Immature natural killer cell (primary cell): ENCODE data around the gene TRAF4. TPM values are rescaled to one million over a fixed set of nuclear protein-coding genes. Genes with fewer than 3 reads are reported as not detected.
"Not testable (repeated sequence)": the region's sequence is repeated elsewhere in the genome, so short reads cannot be mapped to it uniquely, and the experiment has no call there.

ENCODE experiments used
- DNase-seq, 3 donors: peaks; one replicate each; pipeline ENCODE4 v3.0.0; 2022; ENCODE audit warnings: mixed read lengths in 1 of 3
- H3K27ac Mint-ChIP-seq, 6 donors: one replicate each; pipeline ENCODE4 v1.8.0; 2020; ENCODE audit warnings: mixed read lengths in 6 of 6, mild to moderate bottlenecking in 5 of 6, inconsistent platforms in 4 of 6, moderate library complexity in 3 of 6
- H3K27me3 Mint-ChIP-seq, 3 donors: one replicate each; pipeline ENCODE4 v1.8.0; 2020 to 2021; ENCODE audit warnings: low read depth in 3 of 3, mild to moderate bottlenecking in 3 of 3, mixed read lengths in 3 of 3, moderate library complexity in 3 of 3, inconsistent platforms in 1 of 3
- H3K36me3 Mint-ChIP-seq, 3 donors: one replicate each; pipeline ENCODE4 v1.8.0; 2020; ENCODE audit warnings: mixed read lengths in 3 of 3, inconsistent platforms in 2 of 3, mild to moderate bottlenecking in 2 of 3
- H3K4me1 Mint-ChIP-seq, 2 donors: one replicate each; pipeline ENCODE4 v1.8.0; 2020; ENCODE audit warnings: inconsistent platforms in 2 of 2, mild to moderate bottlenecking in 2 of 2, mixed read lengths in 2 of 2, moderate library complexity in 1 of 2
- H3K4me3 Mint-ChIP-seq, 5 donors: one replicate each; pipeline ENCODE4 v1.8.0; 2020; ENCODE audit warnings: mild to moderate bottlenecking in 5 of 5, mixed read lengths in 5 of 5, inconsistent platforms in 3 of 5, moderate library complexity in 3 of 5
- H3K9me3 Mint-ChIP-seq, 6 donors: one replicate each; pipeline ENCODE4 v1.8.0; 2020; ENCODE audit warnings: mild to moderate bottlenecking in 6 of 6, mixed read lengths in 6 of 6, inconsistent platforms in 4 of 6, moderate library complexity in 3 of 6
- polyA plus RNA-seq, 3 donors: library from polyadenylated mRNA; unstranded; fragments of 300-500 nt; fragmentation: Illumina TruSeq; gene quantifications; one replicate each; pipeline ENCODE4 v1.2.3, GENCODE V29; 2021

Gene TRAF4
- polyA plus RNA-seq, 3 donors from 2014 or later: 2.5 to 5.1 (median 2.7) TPM

GRCh38 chr17:28728364-28729200 is 15.2 kb upstream of the TRAF4 start, which contains the start of gene NEK8:
Gene NEK8, plus strand, starts transcription at chr17:28728788. Its CDS starts 26 bp downstream, at chr17:28728814.
- H3K36me3 Mint-ChIP-seq: peaks cover 4 to 14% (median 8%) of the 10 kb centered on the region in 3 donors
- H3K4me1 Mint-ChIP-seq: peaks cover 38 to 46% of the 10 kb centered on the region in 2 donors
- peak; percentile 96 to 97 (median 97) for DNase-seq
- peak within 1 kb of the TSS; percentile 93 to 98 (median 97) for H3K27ac Mint-ChIP-seq
- peaks cover 7 to 10% (median 10%) of the 10 kb centered on the region in 3 donors for H3K27me3 Mint-ChIP-seq
- H3K4me3 Mint-ChIP-seq: peak within 1 kb of the TSS; percentile 93 to 98 (median 94)
- H3K9me3 Mint-ChIP-seq: no peaks in the 10 kb centered on the region

DNA sequence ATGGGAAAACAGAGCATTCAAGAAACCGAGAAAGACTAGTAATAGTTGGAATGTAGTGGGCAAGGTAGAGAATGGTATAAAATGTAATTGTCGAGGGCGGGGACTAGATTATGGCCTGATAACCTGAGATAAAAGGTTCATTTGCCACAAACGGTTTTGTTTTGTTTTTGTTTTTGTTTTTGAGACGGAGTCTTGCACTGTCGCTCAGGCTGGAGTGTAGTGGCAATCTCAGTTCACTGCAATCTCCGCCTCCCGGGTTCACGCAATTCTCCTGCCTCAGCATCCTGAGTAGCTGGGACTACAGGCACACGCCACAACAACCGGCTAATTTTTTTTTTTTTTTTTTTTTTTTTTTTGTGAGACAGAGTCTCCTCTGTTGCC is 13.9 kb upstream of the TRAF4 start:
- peaks cover 6 to 10% (median 7%) of the 10 kb centered on the region in 3 donors for H3K27me3 Mint-ChIP-seq
- H3K27ac Mint-ChIP-seq: peak overlapping the region in 1 of 6 donors; percentile 35
- no peaks in the 10 kb centered on the region for H3K9me3 Mint-ChIP-seq
- H3K4me3 Mint-ChIP-seq: peak overlapping the region in 2 of 5 donors; percentile 7 to 47
- DNase-seq: no peak
- peaks cover 0 to under 1% (median 0%) of the 10 kb centered on the region in 3 donors for H3K36me3 Mint-ChIP-seq
- peaks cover 30 to 34% of the 10 kb centered on the region in 2 donors for H3K4me1 Mint-ChIP-seq

GRCh38 chr17:28733346-28733745 is 10.5 kb upstream of the TRAF4 start:
- H3K4me1 Mint-ChIP-seq: peaks cover 6 to 9% of the 10 kb centered on the region in 2 donors
- H3K36me3 Mint-ChIP-seq: no peaks in the 10 kb centered on the region
- peaks cover 3 to 5% (median 4%) of the 10 kb centered on the region in 3 donors for H3K27me3 Mint-ChIP-seq
- DNase-seq: no peak
- H3K4me3 Mint-ChIP-seq: no peak overlapping the region
- H3K9me3 Mint-ChIP-seq: no peaks in the 10 kb centered on the region
- H3K27ac Mint-ChIP-seq: no peak overlapping the region

DNA sequence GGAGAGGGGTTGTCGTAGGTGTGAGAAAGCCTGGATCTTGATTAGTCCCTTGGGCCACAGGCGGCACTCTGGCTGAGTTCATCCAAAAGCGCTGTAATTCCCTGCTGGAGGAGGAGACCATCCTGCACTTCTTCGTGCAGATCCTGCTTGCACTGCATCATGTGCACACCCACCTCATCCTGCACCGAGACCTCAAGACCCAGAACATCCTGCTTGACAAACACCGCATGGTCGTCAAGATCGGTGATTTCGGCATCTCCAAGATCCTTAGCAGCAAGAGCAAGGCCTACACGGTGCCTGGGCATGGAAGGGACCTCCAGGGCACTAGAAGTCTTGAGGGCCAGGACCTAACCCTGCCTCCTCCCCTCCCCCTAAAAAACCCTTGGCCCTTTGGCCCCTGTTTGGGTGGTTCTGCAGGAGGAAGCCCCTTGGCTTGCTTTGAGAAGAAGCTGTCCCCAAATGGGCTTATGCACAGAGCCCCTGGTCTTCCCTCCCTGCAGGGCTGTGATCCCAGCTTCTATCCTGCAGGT is 9.0 kb upstream of the TRAF4 start:
- no peaks in the 10 kb centered on the region for H3K4me1 Mint-ChIP-seq
- H3K27ac Mint-ChIP-seq: no peak overlapping the region
- DNase-seq: no peak
- H3K9me3 Mint-ChIP-seq: no peaks in the 10 kb centered on the region
- H3K36me3 Mint-ChIP-seq: no peaks in the 10 kb centered on the region
- no peak overlapping the region for H3K4me3 Mint-ChIP-seq
- peaks cover 0 to 2% (median 0%) of the 10 kb centered on the region in 3 donors for H3K27me3 Mint-ChIP-seq

GRCh38 chr17:28735242-28735722 is 8.5 kb upstream of the TRAF4 start:
- Mint-ChIP-seq H3K36me3 (no peaks in the 10 kb centered on the region), H3K4me1 (no peaks in the 10 kb centered on the region), H3K9me3 (no peaks in the 10 kb centered on the region), H3K27me3 (no peaks in the 10 kb centered on the region), H3K27ac (no peak overlapping the region), H3K4me3 (no peak overlapping the region)
- no peak for DNase-seq

DNA sequence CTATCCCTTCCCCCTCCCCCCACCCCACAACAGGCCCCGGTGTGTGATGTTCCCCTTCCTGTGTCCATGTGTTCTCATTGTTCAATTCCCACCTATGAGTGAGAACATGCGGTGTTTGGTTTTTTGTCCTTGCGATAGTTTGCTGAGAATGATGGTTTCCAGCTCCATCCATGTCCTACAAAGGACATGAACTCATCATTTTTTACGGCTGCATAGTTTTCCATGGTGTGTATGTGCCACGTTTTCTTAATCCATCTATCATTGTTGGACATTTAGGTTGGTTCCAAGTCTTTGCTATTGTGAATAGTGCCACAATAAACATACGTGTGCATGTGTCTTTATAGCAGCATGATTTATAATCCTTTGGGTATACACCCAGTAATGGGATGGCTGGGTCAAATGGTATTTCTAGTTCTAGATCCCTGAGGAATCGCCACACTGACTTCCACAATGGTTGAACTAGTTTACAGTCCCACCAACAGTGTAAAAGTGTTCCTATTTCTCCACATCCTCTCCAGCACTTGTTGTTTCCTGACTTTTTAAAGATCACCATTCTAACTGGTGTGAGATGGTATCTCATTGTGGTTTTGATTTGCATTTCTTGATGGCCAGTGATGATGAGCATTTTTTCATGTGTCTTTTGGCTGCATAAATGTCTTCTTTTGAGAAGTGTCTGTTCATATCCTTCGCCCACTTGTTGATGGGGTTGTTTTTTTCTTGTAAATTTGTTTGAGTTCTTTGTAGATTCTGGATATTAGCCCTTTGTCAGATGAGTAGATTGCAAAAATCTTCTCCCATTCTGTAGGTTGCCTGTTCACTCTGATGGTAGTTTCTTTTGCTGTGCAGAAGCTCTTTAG is 7.7 kb upstream of the TRAF4 start:
- not testable (repeated sequence) for H3K27me3 Mint-ChIP-seq, DNase-seq, H3K4me3 Mint-ChIP-seq, H3K27ac Mint-ChIP-seq, H3K36me3 Mint-ChIP-seq, H3K4me1 Mint-ChIP-seq, H3K9me3 Mint-ChIP-seq

- no peaks in the 10 kb centered on the region for H3K9me3 Mint-ChIP-seq
- no peaks in the 10 kb centered on the region for H3K36me3 Mint-ChIP-seq
- H3K27ac Mint-ChIP-seq: no peak overlapping the region
- H3K27me3 Mint-ChIP-seq: no peaks in the 10 kb centered on the region
- no peak overlapping the region for H3K4me3 Mint-ChIP-seq
- no peaks in the 10 kb centered on the region for H3K4me1 Mint-ChIP-seq
- no peak for DNase-seq
Observed at GRCh38 chr17:28737316-28737715, 6.5 kb upstream of the TRAF4 start.

DNA sequence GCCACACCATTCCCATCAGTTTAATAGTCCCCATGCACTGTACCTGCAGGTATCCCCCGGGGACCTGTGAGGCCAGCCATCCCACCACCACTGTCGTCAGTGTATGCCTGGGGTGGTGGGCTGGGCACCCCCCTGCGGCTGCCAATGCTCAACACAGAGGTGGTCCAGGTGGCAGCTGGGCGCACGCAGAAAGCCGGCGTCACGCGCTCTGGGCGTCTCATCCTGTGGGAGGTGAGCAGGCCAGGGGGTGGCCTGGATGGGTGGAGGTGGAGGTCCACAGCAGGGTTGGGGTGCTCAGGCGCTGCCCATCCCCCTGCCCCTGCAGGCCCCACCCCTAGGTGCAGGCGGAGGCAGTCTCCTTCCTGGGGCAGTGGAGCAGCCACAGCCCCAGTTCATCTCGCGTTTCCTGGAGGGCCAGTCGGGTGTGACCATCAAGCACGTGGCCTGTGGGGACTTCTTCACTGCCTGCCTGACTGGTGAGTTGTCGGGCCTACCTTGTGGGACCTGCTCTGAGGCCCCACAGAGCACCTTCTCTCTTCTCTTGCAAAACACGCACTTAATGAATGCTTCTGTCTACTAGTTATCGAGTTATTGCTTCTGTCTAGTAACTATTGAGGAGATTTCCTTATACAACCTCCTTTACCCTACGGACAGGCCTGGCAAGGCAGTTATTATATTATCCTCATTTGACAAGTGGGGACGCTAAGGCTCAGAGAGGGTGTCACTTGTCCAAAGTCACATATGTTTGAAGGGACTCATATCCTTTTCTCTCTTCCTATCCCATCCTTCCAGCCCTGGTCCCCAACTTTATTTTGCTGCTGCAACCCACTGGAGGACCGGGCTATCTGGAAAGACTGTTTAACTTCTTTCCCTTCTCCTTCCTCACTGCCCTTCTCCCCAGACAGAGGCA is 5.8 kb upstream of the TRAF4 start:
- Mint-ChIP-seq H3K4me1 (peaks cover 0 to 2% of the 10 kb centered on the region in 2 donors), H3K4me3 (no peak overlapping the region), H3K36me3 (no peaks in the 10 kb centered on the region), H3K27ac (peak overlapping the region in 1 of 6 donors; percentile 71), H3K9me3 (no peaks in the 10 kb centered on the region), H3K27me3 (peaks cover 0 to under 1% (median under 1%) of the 10 kb centered on the region in 3 donors)
- no peak for DNase-seq

GRCh38 chr17:28738680-28739384 is 5.0 kb upstream of the TRAF4 start:
- Mint-ChIP-seq H3K27me3 (peaks cover 0 to 3% (median 2%) of the 10 kb centered on the region in 3 donors), H3K27ac (peak overlapping the region in 1 of 6 donors; percentile 71), H3K9me3 (no peaks in the 10 kb centered on the region), H3K36me3 (no peaks in the 10 kb centered on the region), H3K4me3 (no peak overlapping the region), H3K4me1 (peaks cover 0 to 4% of the 10 kb centered on the region in 2 donors)
- no peak for DNase-seq

GRCh38 chr17:28740406-28741357 is 3.1 kb upstream of the TRAF4 start:
- Mint-ChIP-seq H3K36me3 (no peaks in the 10 kb centered on the region), H3K9me3 (no peaks in the 10 kb centered on the region), H3K27me3 (peaks cover 2 to 11% (median 3%) of the 10 kb centered on the region in 3 donors), H3K4me1 (peaks cover 10 to 16% of the 10 kb centered on the region in 2 donors), H3K4me3 (peak overlapping the region in 2 of 5 donors; percentile 13 to 17), H3K27ac (no peak overlapping the region)
- no peak for DNase-seq
